GM23338 (cell line): ENCODE measurements around the gene IDNK. TPM values are rescaled to one million over a fixed set of nuclear protein-coding genes. Genes with fewer than 3 reads are reported as not detected.

Experiments
- ATAC-seq: fragments of 200-7000 bp; cut with Tn5 transposase; 3 replicates; pipeline ENCODE4 v1.9.1; 2020
- DNase-seq: peaks from one replicate; pipeline ENCODE4 v3.0.0-alpha.2; 2015; ENCODE audit warnings: low spot score
- H2AFZ ChIP-seq: fragments of 200-600 bp; sonication (generic); 2 replicates; pipeline ENCODE4 v1.8.0; 2016; ENCODE audit warnings: antibody characterized with exemption, mild to moderate bottlenecking, moderate library complexity
- H3F3A ChIP-seq: fragments of 200-600 bp; sonication (generic); replicated peaks from 2 replicates; pipeline ENCODE4 v1.8.0; 2017; ENCODE audit warnings: antibody characterized with exemption, mixed run types, low read depth
- H3K27ac ChIP-seq: fragments of 200-600 bp; sonication (generic); 2 replicates; pipeline ENCODE4 v1.6.1; 2016; ENCODE audit warnings: low read depth
- H3K27me3 ChIP-seq: fragments of 200-600 bp; sonication (generic); 2 replicates; pipeline ENCODE4 v1.8.0; 2016; ENCODE audit warnings: mild to moderate bottlenecking, mixed run types, moderate library complexity; ENCODE audit not compliant: insufficient read depth
- H3K36me3 ChIP-seq: fragments of 200-600 bp; sonication (generic); 2 replicates; pipeline ENCODE4 v1.8.0; 2016; ENCODE audit warnings: mild to moderate bottlenecking; ENCODE audit not compliant: insufficient read depth
- H3K4me1 ChIP-seq: fragments of 200-600 bp; sonication (generic); 2 replicates; pipeline ENCODE4 v1.8.0; 2016; ENCODE audit warnings: mild to moderate bottlenecking, moderate library complexity; ENCODE audit not compliant: insufficient read depth
- H3K4me2 ChIP-seq: fragments of 200-600 bp; sonication (generic); 2 replicates; pipeline ENCODE4 v1.7.1; 2017; ENCODE audit warnings: mixed run types
- H3K4me3 ChIP-seq: fragments of 200-600 bp; sonication (generic); 2 replicates; pipeline ENCODE4 v1.6.1; 2016; ENCODE audit warnings: mixed run types
- H3K79me2 ChIP-seq: fragments of 200-600 bp; sonication (generic); replicated peaks from 2 replicates; pipeline ENCODE4 v1.8.0; 2017; ENCODE audit warnings: mild to moderate bottlenecking; ENCODE audit not compliant: insufficient read depth
- H3K9me2 ChIP-seq: fragments of 200-600 bp; sonication (generic); 2 replicates; pipeline ENCODE4 v1.8.0; 2017; ENCODE audit not compliant: insufficient read depth
- H4K20me1 ChIP-seq: fragments of 200-600 bp; sonication (generic); replicated peaks from 2 replicates; pipeline ENCODE4 v1.8.0; 2017; ENCODE audit warnings: mild to moderate bottlenecking; ENCODE audit not compliant: insufficient read depth
- H3K27ac Mint-ChIP-seq: 2 replicates; pipeline ENCODE4 v1.8.0; 2020; ENCODE audit warnings: inconsistent platforms, mild to moderate bottlenecking, moderate library complexity, mixed read lengths
- H3K27me3 Mint-ChIP-seq: 3 replicates; pipeline ENCODE4 v1.8.0; 2022; ENCODE audit warnings: low read depth, mild to moderate bottlenecking, moderate library complexity, mixed read lengths, inconsistent platforms; ENCODE audit not compliant: insufficient read depth, poor library complexity
- H3K36me3 Mint-ChIP-seq: 3 replicates; pipeline ENCODE4 v1.8.0; 2021; ENCODE audit warnings: low read depth, mild to moderate bottlenecking, inconsistent platforms, moderate library complexity, mixed read lengths
- H3K4me1 Mint-ChIP-seq: 3 replicates; pipeline ENCODE4 v1.8.0; 2020; ENCODE audit warnings: mild to moderate bottlenecking, inconsistent platforms, mixed read lengths
- H3K4me3 Mint-ChIP-seq: 3 replicates; pipeline ENCODE4 v1.8.0; 2021; ENCODE audit warnings: moderate library complexity, mild to moderate bottlenecking, inconsistent platforms, mixed read lengths
- H3K9me3 Mint-ChIP-seq: 3 replicates; pipeline ENCODE4 v1.8.0; 2020; ENCODE audit warnings: moderate library complexity, mild to moderate bottlenecking, inconsistent platforms, mixed read lengths
- CTCF ChIP-seq, 2 experiments: fragments of 200-600 bp in 1 of 2; sonication (generic) in 1 of 2; conservative IDR thresholded peaks; 2 replicates each; pipeline versions ENCODE4 v1.5.1 to v1.6.1; 2016 to 2017; ENCODE audit warnings: antibody characterized with exemption in 2 of 2, low read depth in 2 of 2, mild to moderate bottlenecking in 2 of 2, moderate library complexity in 1 of 2
- ETS1 ChIP-seq: IDR thresholded peaks from 2 replicates; pipeline ENCODE4 v1.6.1; 2016; ENCODE audit warnings: antibody characterized with exemption
- EZH2 ChIP-seq: fragments of 200-600 bp; sonication (generic); IDR thresholded peaks from one replicate; pipeline ENCODE4 v1.8.0; 2017; ENCODE audit warnings: antibody characterized with exemption, mild to moderate bottlenecking, low read depth; ENCODE audit not compliant: unreplicated experiment
- JUNB ChIP-seq: IDR thresholded peaks from one replicate; pipeline ENCODE4 v1.6.1; 2016; ENCODE audit warnings: antibody characterized with exemption; ENCODE audit not compliant: unreplicated experiment
- NANOG ChIP-seq: IDR thresholded peaks from 2 replicates; pipeline ENCODE4 v1.6.1; 2016; ENCODE audit warnings: antibody characterized with exemption, borderline replicate concordance
- REST ChIP-seq: IDR thresholded peaks from one replicate; pipeline ENCODE4 v1.6.1; 2018; ENCODE audit warnings: antibody characterized with exemption; ENCODE audit not compliant: unreplicated experiment
- STAT1 ChIP-seq: IDR thresholded peaks from one replicate; pipeline ENCODE4 v1.6.1; 2016; ENCODE audit warnings: antibody characterized with exemption; ENCODE audit not compliant: unreplicated experiment
- ZNF114 ChIP-seq: fragments of 250-450 bp; sonication (Bioruptor Pico); IDR thresholded peaks from 2 replicates; pipeline ENCODE4 v1.5.0; 2020; ENCODE audit warnings: mild to moderate bottlenecking, moderate library complexity
- ZNF462 ChIP-seq: fragments of 250-450 bp; sonication (Bioruptor Pico); IDR thresholded peaks from 2 replicates; pipeline ENCODE4 v1.5.0; 2020; ENCODE audit warnings: mild to moderate bottlenecking, moderate library complexity
- polyA plus RNA-seq: library from polyadenylated mRNA; unstranded; fragments of >200 nt; fragmentation: Nextera tagmentation; extraction: Ambion mirVana; gene quantifications from 2 replicates; pipeline ENCODE4 v1.2.1, GENCODE V29; 2016
- total RNA-seq: library from RNA; depleted of rRNA; stranded (reverse); fragments of >200 nt; shearing (Covaris generic); gene quantifications from 2 replicates; pipeline ENCODE4 v1.2.3, GENCODE V29; 2014

Gene IDNK
- total and polyA plus RNA-seq, 2 experiments from 2014 or later: 0.21 to 0.94 TPM

GRCh38 chr9:83574482-83574881 is 48.5 kb upstream of the IDNK start:
- DNase-seq: no peak
- Histone ChIP-seq H3K27ac (no peak overlapping the region), H3K4me3 (no peak overlapping the region), H3K36me3 (no peaks in the 10 kb centered on the region), H2AFZ (no peak overlapping the region), H3F3A (no peaks in the 10 kb centered on the region), H4K20me1 (no peaks in the 10 kb centered on the region), H3K27me3 (no peaks in the 10 kb centered on the region), H3K4me1 (no peaks in the 10 kb centered on the region), H3K9me2 (no peaks in the 10 kb centered on the region), H3K79me2 (no peaks in the 10 kb centered on the region), H3K4me2 (no peak overlapping the region)
- TF ChIP-seq ETS1: no peak
- no peak for TF ChIP-seq REST
- TF ChIP-seq CTCF (conservative IDR thresholded peaks at IDR 0.05; ENCODE audit: low read depth in 2 of 2): no peak
- no peak for TF ChIP-seq NANOG
- Mint-ChIP-seq H3K4me3 (no peak overlapping the region), H3K27me3 (no peaks in the 10 kb centered on the region), H3K27ac (no peak overlapping the region), H3K9me3 (peaks cover 4% of the 10 kb centered on the region; the same call in 2 of the 3 replicates), H3K4me1 (no peaks in the 10 kb centered on the region), H3K36me3 (no peaks in the 10 kb centered on the region)
- no peak for ATAC-seq

- Histone ChIP-seq H3K36me3 (no peaks in the 10 kb centered on the region), H3K4me3 (no peak overlapping the region), H2AFZ (no peak overlapping the region), H4K20me1 (no peaks in the 10 kb centered on the region), H3F3A (no peaks in the 10 kb centered on the region), H3K4me1 (peaks cover 3% of the 10 kb centered on the region; the same call in 1 of the 2 replicates), H3K4me2 (no peak overlapping the region), H3K79me2 (no peaks in the 10 kb centered on the region), H3K27ac (no peak overlapping the region), H3K9me2 (no peaks in the 10 kb centered on the region), H3K27me3 (no peaks in the 10 kb centered on the region)
- H3K4me1 Mint-ChIP-seq: peaks cover 14% of the 10 kb centered on the region
- DNase-seq (no peak), ATAC-seq (no peak)
- peaks cover 10% of the 10 kb centered on the region for H3K36me3 Mint-ChIP-seq
- H3K9me3 Mint-ChIP-seq: peaks cover 10% of the 10 kb centered on the region
- H3K27me3 Mint-ChIP-seq: peaks cover 2% of the 10 kb centered on the region
- H3K27ac Mint-ChIP-seq: no peak overlapping the region
- no peak overlapping the region for H3K4me3 Mint-ChIP-seq
- TF ChIP-seq JUNB (no peak), STAT1 (no peak), ZNF462 (CRISPR knock-in tag) (no peak), ZNF114 (no peak), NANOG (no peak), EZH2 (no peak)
These were observed 40.9 kb upstream of the IDNK start for GRCh38 chr9:83582029-83582428.
